GM18507 (cell line): ENCODE results near the gene COQ10A.
A peak's percentile ranks its signal among the peaks of the same experiment; 100 is the strongest.

Experiments used
- DNase-seq: peaks from one replicate; pipeline ENCODE4 v3.0.0; 2011; ENCODE audit warnings: low read depth; ENCODE audit not compliant: insufficient read length; ENCODE audit errors: extremely low spot score
- FAIRE-seq: peaks from 2 replicates; lab custom pipeline; 2011; peaks lifted over from hg19 to GRCh38; lab: Jason Lieb, UNC

COQ10A gene

DNA sequence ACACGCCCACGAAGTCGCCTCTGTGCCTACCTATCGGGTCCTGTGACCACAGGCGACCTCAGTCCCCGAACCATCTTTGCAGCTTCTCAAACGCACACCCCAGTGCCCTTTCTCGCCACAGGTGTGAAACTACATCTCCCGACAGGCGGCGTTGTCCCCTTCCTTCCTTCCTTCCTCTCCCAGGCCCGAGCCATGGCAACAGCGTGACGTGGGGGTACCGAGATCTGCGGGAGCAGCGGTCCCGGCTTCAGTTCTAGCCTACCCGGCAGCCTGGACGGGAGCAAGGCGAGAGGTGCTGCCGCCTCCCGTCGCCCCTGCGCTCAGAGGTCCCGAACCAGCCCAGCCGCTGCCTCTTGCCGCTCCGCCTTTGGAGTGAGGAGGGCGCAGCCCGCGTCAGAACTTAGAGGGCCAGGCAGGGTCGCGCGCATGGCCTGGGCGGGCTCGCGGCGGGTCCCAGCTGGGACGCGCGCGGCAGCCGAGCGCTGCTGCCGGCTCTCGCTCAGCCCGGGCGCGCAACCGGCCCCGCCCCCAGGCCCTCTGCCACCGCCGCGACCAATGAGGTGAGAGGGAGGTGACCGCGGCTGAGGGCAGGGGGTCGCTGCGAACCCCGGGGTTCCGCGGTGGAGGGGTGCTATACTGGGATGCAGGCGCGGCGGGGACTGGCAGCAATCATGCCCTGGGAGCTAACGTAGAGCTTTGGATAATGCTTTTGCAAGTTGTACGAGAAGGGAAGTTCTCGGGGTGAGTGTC is at the start of gene COQ10A:
COQ10A (plus strand) TSS at position 250 of the 750 bp plus-strand sequence; CDS start at position 427, 177 bp downstream.
- DNase-seq (peak; percentile 91), FAIRE-seq (peak; percentile 86)

DNA sequence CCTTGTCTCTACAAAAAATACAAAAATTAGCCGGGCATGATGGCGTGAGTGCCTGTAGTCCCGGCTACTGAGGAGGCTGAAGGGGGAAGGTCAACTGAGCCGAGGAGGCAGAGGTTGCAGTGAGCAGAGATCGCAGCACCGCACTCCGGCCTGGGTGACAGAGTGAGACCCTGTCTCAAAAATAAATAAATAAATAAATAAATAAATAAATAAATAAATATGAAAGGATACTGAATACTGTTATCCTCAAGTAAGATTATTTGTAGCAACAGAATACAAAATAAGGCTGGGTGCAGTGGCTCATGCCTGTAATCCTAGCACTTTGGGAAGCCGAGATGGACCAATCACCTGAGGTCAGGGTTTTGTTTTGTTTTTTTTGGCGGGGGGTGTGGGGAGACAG is 46.9 kb upstream of the COQ10A start:
- FAIRE-seq (no peak), DNase-seq (no peak)

DNA sequence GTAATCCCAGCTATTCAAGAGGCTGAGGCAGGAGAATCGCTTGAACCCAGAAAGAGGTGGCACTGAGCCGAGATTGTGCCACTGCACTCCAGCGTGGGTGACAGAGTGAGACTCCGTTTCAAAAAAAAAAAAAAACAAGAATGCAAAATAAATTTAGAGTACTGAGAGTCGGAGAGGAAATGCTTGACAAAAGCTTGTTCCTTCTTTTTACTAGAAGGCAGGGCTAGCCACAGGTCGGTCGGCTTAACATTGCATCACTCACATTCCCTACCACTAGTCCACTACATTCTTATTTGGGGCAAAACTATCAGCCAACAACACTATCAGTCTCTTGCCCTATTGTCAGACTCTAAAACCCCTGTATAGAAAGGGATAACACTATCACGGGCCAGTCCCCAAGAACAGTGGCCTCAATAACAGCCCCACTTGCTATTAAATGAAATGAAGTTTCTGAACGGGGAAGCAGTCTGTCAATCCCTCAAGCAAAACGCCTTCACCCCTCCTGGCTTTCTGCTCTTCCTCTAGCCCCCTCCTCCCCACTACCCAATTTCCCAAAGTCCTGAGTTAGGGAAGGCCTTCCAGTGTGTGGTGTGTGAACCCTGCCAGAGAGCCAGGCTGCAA is 46.0 kb upstream of the COQ10A start:
- no peak for DNase-seq
- peak; percentile 56 for FAIRE-seq

DNA sequence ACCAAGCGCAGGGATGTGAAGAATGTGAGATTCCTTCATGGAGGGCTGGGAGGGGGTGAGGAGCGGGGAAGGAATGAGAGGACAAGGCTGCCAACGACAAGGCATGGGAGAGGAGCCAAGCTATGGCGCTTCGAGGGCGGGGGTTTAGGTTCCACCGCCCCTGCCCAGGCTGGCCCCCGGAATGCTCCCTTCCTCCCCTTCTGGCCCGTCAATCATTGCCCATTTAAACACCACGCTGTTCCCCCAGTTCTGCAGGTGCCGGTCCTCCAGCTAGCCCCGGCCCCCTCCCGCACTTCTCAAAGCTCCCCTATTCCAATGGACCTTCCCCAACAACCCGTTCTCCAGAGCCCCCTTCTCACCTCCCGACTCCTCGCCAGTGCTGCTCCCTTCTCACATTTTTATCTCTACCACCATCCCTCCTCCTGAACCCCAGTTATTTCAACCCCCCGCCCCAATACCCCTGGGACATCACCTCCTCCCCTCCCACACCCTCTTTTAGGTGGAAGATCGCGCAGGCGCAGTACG is 45.4 kb upstream of the COQ10A start:
- DNase-seq = peak; percentile 62

DNA sequence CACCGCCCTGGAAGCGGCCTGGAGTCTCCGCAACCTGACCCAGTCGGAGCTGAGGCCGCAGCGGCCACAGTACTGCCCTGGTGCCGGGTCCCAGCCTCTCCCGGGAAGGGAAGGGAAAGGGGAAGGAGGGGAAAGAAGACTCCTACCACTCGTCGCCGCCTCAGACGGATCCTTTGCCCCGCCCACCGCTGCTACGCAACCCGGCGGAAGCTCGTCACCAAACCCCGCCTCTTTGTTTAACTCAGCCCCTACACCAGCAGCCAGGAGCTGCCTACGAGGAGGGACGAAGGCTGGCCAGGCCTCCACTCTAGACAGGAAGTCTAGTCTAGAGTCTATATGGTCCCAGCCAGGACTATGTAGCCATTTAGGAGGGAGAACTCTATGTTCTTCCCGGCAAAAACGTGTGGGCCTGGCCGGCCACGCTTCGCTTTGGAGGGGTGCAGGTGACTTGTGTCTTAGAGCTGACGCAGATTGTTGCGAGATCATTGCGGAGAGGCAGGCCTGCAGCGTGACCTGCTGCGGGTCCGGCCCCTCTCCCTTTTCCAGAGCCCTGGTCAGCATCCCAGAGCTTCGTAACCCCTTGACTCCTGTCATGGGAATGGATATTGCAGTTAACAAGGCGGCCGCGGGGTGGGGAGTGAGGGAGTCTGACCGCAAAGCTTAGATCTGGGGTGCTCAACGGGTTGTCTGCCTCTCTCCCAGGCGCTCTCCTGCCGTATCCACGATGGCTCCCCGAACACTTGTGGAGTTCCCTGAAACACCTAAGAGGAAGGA is 44.8 kb upstream of the COQ10A start, which contains the start of gene RNF41:
RNF41 (minus strand) TSS at position 166 of the 774 bp plus-strand sequence. CDS start 7,875 bp downstream, outside the sequence.
- FAIRE-seq (peak; percentile 97), DNase-seq (peak; percentile 94)

More for the DNA sequence above, 45.4 kb upstream of the COQ10A start:
- no peak for FAIRE-seq

DNA sequence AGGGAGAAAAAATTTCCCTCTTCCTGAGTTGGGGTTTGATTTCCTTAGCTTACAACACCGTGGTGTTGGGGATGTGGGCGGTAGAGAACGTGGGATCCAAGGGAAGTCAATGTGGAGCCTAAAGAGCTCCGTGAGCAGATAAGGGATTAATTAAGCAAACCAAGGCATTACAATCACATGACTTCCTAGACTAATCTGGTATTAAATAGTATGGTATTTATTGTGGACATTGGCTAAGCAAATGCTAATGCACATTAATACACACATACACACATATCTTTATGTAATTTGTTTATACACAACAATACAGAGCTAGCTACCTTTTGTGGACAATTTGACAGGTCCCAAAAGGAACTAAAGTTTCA is 44.2 kb upstream of the COQ10A start:
- DNase-seq = no peak
- no peak for FAIRE-seq

DNA sequence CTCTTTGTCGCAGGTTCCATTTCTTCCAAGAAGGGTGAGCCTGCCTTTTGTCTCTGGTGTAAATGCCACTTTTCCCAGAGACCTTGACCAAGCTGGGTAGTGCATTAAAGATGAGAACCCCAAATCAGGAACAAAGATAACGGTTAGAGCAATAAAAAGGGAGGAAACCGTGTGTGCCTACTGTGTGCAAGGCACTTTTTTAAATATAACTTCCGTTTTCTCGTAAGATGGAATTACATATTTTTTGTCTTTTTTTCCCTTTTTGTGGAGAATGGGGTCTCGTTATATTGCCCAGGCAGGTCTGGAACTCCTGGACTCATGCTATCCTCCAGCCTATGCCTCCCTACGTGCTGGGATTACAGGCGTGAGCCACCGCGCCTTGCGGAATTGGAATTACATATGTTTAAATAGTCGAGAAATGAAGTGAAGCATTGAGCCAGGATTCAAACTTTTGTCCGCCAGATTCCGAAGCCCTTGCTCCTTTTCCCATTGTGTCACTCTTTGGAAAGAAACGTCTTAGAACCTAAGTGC is 43.1 kb upstream of the COQ10A start:
- no peak for DNase-seq
- no peak for FAIRE-seq

DNA sequence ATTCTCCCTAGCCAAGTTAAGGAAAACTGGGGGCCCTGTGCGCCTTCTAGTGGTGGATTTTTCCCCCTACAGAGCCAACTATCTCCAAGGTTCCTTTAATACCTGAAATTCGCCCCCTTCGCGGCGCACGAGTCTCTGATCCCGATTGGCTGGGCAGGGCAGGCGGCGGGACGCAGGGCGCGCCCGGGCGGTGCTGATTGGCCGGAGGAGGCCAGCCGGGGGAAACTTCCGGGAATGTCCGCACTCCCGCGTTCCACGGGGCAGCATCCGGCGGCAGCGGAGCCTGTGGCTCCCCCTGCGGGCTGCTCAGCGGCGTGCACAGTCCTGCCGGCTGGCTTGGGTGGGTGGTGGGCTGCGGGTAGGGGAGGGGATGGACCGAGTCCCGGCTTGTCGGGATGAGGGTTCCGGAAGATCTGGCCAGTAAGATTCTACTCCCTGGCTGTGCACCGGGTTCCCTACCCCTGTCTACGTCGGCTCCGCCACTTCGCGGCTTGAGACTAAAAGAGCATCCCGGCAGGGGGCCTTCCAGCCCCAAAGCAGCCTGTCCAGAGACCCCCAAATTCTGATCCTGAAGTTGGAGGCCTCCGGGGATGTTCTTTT is 42.5 kb upstream of the COQ10A start, which contains the start of gene NABP2:
NABP2 (plus strand) TSS at position 241 of the 600 bp plus-strand sequence. CDS start 515 bp downstream, outside the sequence.
- peak; percentile 97 for FAIRE-seq
- DNase-seq = peak; percentile 98

DNA sequence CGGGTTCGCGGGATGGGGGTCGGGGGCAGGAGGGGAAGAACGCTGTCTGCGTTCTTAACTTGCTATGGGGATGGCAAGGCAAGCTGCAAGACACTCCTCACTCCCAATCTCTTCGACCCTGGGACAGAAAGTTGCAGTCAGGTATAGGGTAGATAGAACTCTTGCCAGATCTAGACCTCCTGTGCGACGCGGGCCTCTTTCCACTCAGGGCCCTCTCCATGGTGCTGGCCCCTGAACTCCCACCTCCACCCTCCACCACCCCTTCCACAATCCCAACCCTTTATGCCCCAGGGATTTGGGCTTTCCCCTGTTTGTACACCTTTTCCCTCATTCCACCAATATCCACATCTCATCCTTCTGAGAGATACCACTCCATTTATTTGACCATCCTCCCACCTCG is 41.8 kb upstream of the COQ10A start:
- FAIRE-seq (no peak), DNase-seq (no peak)

DNA sequence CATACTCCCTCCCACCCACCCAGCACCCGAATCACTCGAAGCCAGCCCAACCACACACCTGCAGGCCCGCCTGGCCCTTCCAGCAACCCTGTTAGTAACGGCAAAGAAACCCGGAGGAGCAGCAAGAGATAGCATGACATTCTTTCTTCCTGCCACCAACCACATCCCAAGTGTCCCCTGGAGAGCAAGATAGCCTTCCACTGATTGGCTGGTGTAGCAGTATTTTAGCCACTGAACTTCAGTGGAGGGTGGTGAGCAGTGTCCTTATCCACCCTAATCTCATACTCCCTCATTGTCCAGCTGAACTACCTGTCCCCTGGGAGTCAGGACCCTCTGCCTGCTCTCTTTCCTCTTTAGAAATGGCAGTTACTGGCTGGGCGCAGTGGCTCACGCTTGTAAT is 37.7 kb upstream of the COQ10A start:
- DNase-seq (no peak), FAIRE-seq (no peak)

DNA sequence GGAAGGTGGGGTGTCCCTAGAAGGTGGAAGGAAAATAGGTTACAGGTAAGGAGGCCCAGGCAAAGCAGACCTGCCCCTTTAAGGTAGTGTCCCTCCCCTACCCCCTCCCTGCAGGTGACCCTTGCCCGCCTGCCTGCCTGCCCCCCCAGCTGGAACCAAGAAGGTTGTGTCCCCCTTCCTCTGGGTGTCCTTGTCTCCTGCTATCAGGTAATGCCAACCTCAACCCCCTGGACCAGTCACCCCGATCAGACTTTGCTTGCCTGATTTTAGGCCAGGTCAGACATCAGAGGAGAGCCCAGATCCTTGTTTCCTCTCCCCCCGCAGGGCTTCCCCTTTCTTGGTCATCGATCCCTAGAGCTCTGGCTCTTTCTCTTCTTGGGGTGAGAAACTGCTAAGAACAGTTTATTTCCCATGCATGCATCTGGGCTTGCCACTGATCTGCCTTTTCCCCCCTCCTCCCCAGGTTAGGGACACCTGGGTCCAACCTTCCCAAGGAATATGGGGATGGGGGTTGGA is 36.8 kb upstream of the COQ10A start, which contains the start of gene SLC39A5:
SLC39A5 (plus strand) TSS at position 136 of the 516 bp plus-strand sequence. CDS start 1,224 bp downstream, outside the sequence.
- FAIRE-seq (no peak), DNase-seq (no peak)

DNA sequence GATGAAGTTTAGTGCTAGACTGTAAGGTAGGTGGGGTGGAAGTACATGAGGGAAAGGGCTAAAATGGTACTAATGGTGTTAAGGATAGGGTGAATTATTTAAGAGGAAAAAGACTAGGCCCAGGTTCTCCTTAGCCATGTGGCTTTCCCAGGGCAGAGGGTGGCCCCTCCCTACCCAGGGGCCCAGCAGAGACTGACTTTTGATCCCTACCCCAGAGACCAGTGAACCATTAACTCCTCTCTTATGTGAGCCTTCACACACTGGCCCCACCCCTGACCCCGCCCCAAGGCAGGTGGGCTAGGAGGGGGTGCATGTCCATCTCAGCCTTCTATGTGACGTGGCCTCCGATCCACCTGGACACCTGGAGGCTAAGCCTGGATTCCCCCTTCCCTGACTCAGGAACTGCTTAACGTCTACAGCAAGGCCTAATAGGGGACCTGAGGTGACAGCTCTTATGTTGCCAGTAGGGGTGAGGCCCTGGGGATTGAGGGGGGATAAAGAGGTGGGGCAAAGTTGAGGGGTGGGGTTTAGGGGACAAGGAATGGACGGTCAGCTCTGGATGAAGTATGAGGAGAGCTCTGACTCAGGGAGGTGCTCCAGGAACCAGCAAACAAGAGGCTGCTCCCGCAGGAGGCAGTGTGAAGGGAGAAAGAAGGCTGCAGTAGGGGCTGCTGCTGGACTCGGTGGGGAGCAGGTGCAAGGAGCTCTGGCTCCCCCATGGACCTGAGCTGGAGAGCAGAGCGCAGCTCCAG is 36.1 kb upstream of the COQ10A start:
- DNase-seq (no peak), FAIRE-seq (no peak)

DNA sequence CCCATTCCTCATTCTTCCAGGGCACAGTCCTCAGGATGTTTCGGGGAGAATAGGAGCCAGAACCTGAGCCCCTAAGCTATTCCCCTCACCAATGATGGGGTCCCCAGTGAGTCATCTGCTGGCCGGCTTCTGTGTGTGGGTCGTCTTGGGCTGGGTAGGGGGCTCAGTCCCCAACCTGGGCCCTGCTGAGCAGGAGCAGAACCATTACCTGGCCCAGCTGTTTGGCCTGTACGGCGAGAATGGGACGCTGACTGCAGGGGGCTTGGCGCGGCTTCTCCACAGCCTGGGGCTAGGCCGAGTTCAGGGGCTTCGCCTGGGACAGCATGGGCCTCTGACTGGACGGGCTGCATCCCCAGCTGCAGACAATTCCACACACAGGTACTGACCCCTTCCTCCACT is 35.6 kb upstream of the COQ10A start:
- DNase-seq (no peak), FAIRE-seq (no peak)

DNA sequence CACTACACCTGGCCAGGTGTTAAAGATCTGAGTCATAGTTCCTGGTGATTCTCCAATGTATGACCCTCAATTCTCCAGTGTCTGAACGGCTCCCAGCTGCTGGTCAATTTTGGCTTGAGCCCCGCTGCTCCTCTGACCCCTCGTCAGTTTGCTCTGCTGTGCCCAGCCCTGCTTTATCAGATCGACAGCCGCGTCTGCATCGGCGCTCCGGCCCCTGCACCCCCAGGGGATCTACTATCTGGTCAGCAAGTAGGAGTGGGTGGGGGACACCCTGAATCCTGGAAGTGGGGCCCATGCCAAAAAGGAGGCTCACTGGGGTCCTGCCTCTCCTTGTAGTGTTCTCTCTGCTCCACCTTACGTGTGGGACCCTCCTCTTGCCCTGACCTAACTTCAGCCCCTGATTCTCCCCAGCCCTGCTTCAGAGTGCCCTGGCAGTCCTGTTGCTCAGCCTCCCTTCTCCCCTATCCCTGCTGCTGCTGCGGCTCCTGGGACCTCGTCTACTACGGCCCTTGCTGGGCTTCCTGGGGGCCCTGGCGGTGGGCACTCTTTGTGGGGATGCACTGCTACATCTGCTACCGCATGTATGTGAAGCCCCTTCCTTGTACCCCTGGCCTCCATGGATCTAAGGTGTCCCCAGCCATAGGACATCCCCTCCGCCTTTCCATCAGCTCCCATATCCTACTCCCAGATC is 31.9 kb upstream of the COQ10A start:
- FAIRE-seq = no peak
- DNase-seq = no peak

DNA sequence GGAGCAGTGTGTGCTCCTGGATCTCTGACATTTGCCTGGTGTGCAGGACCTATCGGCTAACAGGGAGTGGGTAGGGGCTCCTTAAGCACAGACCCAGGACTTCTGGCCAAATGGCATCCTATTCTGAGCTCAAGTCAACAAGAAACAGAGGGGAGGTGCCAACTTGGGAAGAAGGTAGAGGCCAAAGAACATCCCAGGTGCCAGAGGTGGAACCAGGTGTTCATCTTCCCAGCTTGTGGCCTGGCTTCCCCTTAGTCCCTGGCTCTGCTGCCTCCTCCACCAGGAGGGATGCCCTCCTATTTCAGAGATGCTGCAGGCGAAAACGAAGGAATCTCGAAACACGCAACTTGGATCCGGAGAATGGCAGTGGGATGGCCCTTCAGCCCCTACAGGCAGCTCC is 30.7 kb upstream of the COQ10A start:
- DNase-seq (no peak), FAIRE-seq (no peak)

DNA sequence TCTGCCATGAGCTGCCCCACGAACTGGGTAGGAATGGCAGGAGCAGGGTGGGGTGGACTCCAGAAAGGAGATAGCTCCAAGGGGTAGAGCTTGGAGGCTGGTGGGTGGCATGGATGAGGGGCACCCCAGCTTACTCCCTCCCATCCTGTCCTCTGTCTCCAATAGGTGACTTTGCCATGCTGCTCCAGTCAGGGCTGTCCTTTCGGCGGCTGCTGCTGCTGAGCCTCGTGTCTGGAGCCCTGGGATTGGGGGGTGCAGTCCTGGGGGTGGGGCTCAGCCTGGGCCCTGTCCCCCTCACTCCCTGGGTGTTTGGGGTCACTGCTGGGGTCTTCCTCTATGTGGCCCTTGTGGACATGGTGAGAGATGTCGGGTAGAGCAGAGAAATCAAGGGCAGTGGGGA is 29.8 kb upstream of the COQ10A start:
- DNase-seq = no peak
- no peak for FAIRE-seq

DNA sequence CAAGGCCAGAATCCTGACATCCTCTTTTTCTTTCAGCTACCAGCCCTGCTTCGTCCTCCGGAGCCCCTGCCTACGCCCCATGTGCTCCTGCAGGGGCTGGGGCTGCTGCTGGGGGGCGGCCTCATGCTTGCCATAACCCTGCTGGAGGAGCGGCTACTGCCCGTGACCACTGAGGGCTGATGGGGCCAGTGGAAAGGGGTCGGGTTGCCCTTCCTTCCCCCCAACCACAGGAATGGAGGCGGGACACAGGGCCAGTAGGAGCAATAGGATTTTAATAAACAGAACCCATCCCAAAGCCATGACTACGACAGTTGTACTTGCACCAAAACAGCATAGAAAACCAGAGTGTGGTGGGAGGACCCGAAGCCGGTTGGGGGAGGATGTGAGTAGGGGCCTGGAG is 29.2 kb upstream of the COQ10A start:
- DNase-seq (no peak), FAIRE-seq (no peak)
